Measurements from ENCODE around the gene CROCC2. TPM values are rescaled to one million over a fixed set of nuclear protein-coding genes. Genes with fewer than 3 reads are reported as not detected.

CROCC2 gene
- polyA plus RNA-seq, 3 donors = 0.04 TPM; not detected in 2

GRCh38 chr2:241030333-241030680 lies 124.2 kb downstream of the CROCC2 start:
- no peak for DNase-seq (ENCODE audit: low read depth in 3 of 3, low spot score in 2 of 3)

- DNase-seq (ENCODE audit: low read depth in 3 of 3, low spot score in 2 of 3) = no peak
Observed at GRCh38 chr2:241030883-241031282, 124.7 kb downstream of the CROCC2 start.

- DNase-seq (ENCODE audit: low read depth in 3 of 3, low spot score in 2 of 3) = no peak
Observed at GRCh38 chr2:241031436-241032165, 125.5 kb downstream of the CROCC2 start.

- DNase-seq (ENCODE audit: low read depth in 3 of 3, low spot score in 2 of 3) = no peak
Observed at GRCh38 chr2:241033336-241033987, 127.3 kb downstream of the CROCC2 start.

GRCh38 chr2:241033994-241034393 lies 127.9 kb downstream of the CROCC2 start:
- DNase-seq (ENCODE audit: low read depth in 3 of 3, low spot score in 2 of 3) = no peak

- DNase-seq (ENCODE audit: low read depth in 3 of 3, low spot score in 2 of 3) = no peak
Observed at GRCh38 chr2:241034490-241035141, 128.5 kb downstream of the CROCC2 start.

- no peak for DNase-seq (ENCODE audit: low read depth in 3 of 3, low spot score in 2 of 3)
Observed at GRCh38 chr2:241035142-241035817, 129.1 kb downstream of the CROCC2 start.

GRCh38 chr2:241035818-241036396 lies 129.8 kb downstream of the CROCC2 start:
- no peak for DNase-seq (ENCODE audit: low read depth in 3 of 3, low spot score in 2 of 3)

- peak in 1 of 3 donors; percentile 7 for DNase-seq (ENCODE audit: low read depth in 3 of 3, low spot score in 2 of 3)
Observed at GRCh38 chr2:241036397-241036963, 130.3 kb downstream of the CROCC2 start.

GRCh38 chr2:241036964-241037421 lies 130.9 kb downstream of the CROCC2 start:
- no peak for DNase-seq (ENCODE audit: low read depth in 3 of 3, low spot score in 2 of 3)

GRCh38 chr2:241037498-241037897 lies 131.4 kb downstream of the CROCC2 start:
- DNase-seq (ENCODE audit: low read depth in 3 of 3, low spot score in 2 of 3) = no peak

GRCh38 chr2:241038374-241039180 lies 132.4 kb downstream of the CROCC2 start:
- no peak for DNase-seq (ENCODE audit: low read depth in 3 of 3, low spot score in 2 of 3)

- no peak for DNase-seq (ENCODE audit: low read depth in 3 of 3, low spot score in 2 of 3)
Observed at GRCh38 chr2:241039416-241039815, 133.3 kb downstream of the CROCC2 start.

- no peak for DNase-seq (ENCODE audit: low read depth in 3 of 3, low spot score in 2 of 3)
Observed at GRCh38 chr2:241040081-241040803, 134.1 kb downstream of the CROCC2 start.

- no peak for DNase-seq (ENCODE audit: low read depth in 3 of 3, low spot score in 2 of 3)
Observed at GRCh38 chr2:241041589-241042158, 135.5 kb downstream of the CROCC2 start.

All from right renal cortex interstitium (tissue), 3 donors.